RPMI7951 (cell line): Measurements from ENCODE around the gene TDRD5. TPM values are rescaled to one million over a fixed set of nuclear protein-coding genes. Genes with fewer than 3 reads are reported as not detected.
"Not testable (repeated sequence)": the region's sequence is repeated elsewhere in the genome, so short reads cannot be mapped to it uniquely, and the experiment has no call there.

ENCODE experiments used
- DNase-seq: peaks from one replicate; pipeline ENCODE4 v3.0.0-alpha.2; 2012; ENCODE audit warnings: low read depth
- total RNA-seq: library from RNA; depleted of rRNA; stranded (reverse); fragments of >200 nt; shearing (Covaris generic); gene quantifications from 2 replicates; pipeline ENCODE4 v1.2.3, GENCODE V29; 2014

TDRD5 gene
- total RNA-seq, 1 experiment from 2014 or later, result not detected

- no peak for DNase-seq
These were observed 7.0 kb downstream of the TDRD5 start for GRCh38 chr1:179598631-179599030.

GRCh38 chr1:179599623-179600249 lies 8.1 kb downstream of the TDRD5 start:
- peak; percentile 31 for DNase-seq

- DNase-seq, result no peak
These were observed 9.5 kb downstream of the TDRD5 start for GRCh38 chr1:179601093-179601492.

GRCh38 chr1:179612361-179612760 lies 20.7 kb downstream of the TDRD5 start:
- DNase-seq, result no peak

- no peak for DNase-seq
These were observed 39.1 kb downstream of the TDRD5 start for GRCh38 chr1:179630719-179631118.

- DNase-seq, result no peak
These were observed 41.2 kb downstream of the TDRD5 start for GRCh38 chr1:179632868-179633267.

GRCh38 chr1:179637211-179637860 lies 45.7 kb downstream of the TDRD5 start:
- no peak for DNase-seq

- DNase-seq, result no peak
These were observed 69.4 kb downstream of the TDRD5 start for GRCh38 chr1:179661018-179661417.

- no peak for DNase-seq
These were observed 72.2 kb downstream of the TDRD5 start for GRCh38 chr1:179663810-179664209.

GRCh38 chr1:179677882-179678281 lies 86.2 kb downstream of the TDRD5 start:
- DNase-seq, result no peak

GRCh38 chr1:179694530-179694929 lies 102.9 kb downstream of the TDRD5 start:
- not testable (repeated sequence) for DNase-seq

- DNase-seq, result no peak
These were observed 111.4 kb downstream of the TDRD5 start for GRCh38 chr1:179702946-179703539.

- peak; percentile 52 for DNase-seq
These were observed 114.8 kb downstream of the TDRD5 start for GRCh38 chr1:179706339-179706941.

GRCh38 chr1:179707406-179707805 lies 115.8 kb downstream of the TDRD5 start:
- no peak for DNase-seq

GRCh38 chr1:179708434-179709195 lies 117.0 kb downstream of the TDRD5 start:
- peak; percentile 13 for DNase-seq

- DNase-seq, result peak; percentile 45
These were observed 118.3 kb downstream of the TDRD5 start for GRCh38 chr1:179709841-179710329.

- DNase-seq, result no peak
These were observed 122.5 kb downstream of the TDRD5 start for GRCh38 chr1:179714159-179714558.

- no peak for DNase-seq
These were observed 123.0 kb downstream of the TDRD5 start for GRCh38 chr1:179714623-179715022.

- no peak for DNase-seq
These were observed 127.6 kb downstream of the TDRD5 start for GRCh38 chr1:179719272-179719671.

GRCh38 chr1:179728271-179728670 lies 136.6 kb downstream of the TDRD5 start:
- peak; percentile 56 for DNase-seq

GRCh38 chr1:179729881-179730280 lies 138.2 kb downstream of the TDRD5 start:
- DNase-seq, result no peak

- no peak for DNase-seq
These were observed 140.0 kb downstream of the TDRD5 start for GRCh38 chr1:179731643-179732042.
